DND-41 (cell line): ENCODE results near the gene ACOX3.

Experiments
- EZH2 ChIP-seq: IDR thresholded peaks from 3 replicates; pipeline ENCODE4 v1.6.1; 2012; ENCODE audit warnings: borderline replicate concordance, low read depth, mild to moderate bottlenecking, moderate library complexity, low read length, inconsistent platforms; ENCODE audit not compliant: severe bottlenecking
- TF ChIP-seq, protein P1 (sequence below): IDR thresholded peaks from 2 replicates; pipeline ENCODE4 v1.5.1; 2012; ENCODE audit warnings: borderline replicate concordance, low read length, moderate library complexity, mild to moderate bottlenecking; ENCODE audit not compliant: poor library complexity, severe bottlenecking; ENCODE audit errors: extremely low read depth

DNA sequence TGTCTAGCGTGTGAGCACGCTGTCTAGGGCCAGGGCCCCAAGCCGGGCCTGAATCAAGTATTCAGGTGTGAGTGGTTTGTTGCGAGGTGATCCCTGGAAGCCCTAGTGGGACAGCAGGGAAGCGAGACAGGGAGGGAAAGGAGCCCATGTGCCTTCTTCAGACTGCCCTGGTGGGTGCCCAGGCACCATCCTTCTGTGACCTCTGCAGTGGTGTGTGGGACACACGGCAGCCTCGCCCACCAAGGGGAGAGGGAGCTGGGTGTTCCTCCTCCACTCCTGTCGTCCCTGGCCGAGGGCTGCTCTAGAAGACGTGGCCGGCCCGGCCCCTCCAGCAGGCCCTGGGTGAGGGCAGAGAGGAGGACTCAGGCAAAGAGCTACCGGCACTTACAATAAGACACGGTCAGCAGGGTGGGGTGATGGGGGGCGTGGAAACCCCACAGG is 123.6 kb downstream of the ACOX3 start:
- TF ChIP-seq, protein P1, sequence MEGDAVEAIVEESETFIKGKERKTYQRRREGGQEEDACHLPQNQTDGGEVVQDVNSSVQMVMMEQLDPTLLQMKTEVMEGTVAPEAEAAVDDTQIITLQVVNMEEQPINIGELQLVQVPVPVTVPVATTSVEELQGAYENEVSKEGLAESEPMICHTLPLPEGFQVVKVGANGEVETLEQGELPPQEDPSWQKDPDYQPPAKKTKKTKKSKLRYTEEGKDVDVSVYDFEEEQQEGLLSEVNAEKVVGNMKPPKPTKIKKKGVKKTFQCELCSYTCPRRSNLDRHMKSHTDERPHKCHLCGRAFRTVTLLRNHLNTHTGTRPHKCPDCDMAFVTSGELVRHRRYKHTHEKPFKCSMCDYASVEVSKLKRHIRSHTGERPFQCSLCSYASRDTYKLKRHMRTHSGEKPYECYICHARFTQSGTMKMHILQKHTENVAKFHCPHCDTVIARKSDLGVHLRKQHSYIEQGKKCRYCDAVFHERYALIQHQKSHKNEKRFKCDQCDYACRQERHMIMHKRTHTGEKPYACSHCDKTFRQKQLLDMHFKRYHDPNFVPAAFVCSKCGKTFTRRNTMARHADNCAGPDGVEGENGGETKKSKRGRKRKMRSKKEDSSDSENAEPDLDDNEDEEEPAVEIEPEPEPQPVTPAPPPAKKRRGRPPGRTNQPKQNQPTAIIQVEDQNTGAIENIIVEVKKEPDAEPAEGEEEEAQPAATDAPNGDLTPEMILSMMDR, result no peak
- no peak for TF ChIP-seq EZH2
